Loucy (cell line): Measurements from ENCODE around the gene MEGF6.

Source experiments
- EZH2phosphoT487 ChIP-seq: fragments of 200-600 bp; IDR thresholded peaks from 2 replicates; pipeline ENCODE4 v1.6.1; 2018; ENCODE audit warnings: antibody characterized with exemption, mild to moderate bottlenecking, moderate library complexity, borderline replicate concordance
- TF ChIP-seq, protein P1 (sequence below): fragments of 200-600 bp; sonication (generic); conservative IDR thresholded peaks from 2 replicates; pipeline ENCODE4 v1.5.1; 2014; ENCODE audit warnings: mild to moderate bottlenecking, antibody characterized with exemption, low read length

DNA sequence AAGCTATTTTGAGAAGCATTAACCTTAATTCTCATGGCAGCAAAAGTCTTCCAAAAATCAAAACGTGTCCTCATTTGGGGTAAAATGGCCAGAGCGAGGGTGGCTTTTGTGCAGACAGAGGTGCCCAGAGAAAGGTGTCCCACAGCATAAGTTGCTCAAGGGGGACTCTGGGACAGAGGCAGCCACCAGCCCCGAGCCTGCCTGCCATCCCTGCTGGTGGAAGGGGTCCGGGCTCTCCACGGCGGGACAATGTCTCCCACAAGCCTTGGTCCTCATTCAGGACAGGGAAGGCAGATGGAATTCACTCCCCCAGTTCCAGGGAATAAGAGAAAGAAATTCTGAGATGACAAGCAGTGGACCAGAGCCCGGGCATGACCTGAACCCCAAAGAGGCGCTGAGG lies 169.4 kb downstream of the MEGF6 start:
- TF ChIP-seq, protein P1, sequence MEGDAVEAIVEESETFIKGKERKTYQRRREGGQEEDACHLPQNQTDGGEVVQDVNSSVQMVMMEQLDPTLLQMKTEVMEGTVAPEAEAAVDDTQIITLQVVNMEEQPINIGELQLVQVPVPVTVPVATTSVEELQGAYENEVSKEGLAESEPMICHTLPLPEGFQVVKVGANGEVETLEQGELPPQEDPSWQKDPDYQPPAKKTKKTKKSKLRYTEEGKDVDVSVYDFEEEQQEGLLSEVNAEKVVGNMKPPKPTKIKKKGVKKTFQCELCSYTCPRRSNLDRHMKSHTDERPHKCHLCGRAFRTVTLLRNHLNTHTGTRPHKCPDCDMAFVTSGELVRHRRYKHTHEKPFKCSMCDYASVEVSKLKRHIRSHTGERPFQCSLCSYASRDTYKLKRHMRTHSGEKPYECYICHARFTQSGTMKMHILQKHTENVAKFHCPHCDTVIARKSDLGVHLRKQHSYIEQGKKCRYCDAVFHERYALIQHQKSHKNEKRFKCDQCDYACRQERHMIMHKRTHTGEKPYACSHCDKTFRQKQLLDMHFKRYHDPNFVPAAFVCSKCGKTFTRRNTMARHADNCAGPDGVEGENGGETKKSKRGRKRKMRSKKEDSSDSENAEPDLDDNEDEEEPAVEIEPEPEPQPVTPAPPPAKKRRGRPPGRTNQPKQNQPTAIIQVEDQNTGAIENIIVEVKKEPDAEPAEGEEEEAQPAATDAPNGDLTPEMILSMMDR = no peak
- no peak for TF ChIP-seq EZH2phosphoT487
